ENCODE data around the gene LFNG.

- TF ChIP-seq CTCF (IDR thresholded peaks at IDR 0.05) (no peak), POLR2A (IDR thresholded peaks at IDR 0.05) (no peak), POLR2AphosphoS5 (IDR thresholded peaks at IDR 0.05) (no peak)
These were observed 35.1 kb downstream of the LFNG start for GRCh38 chr7:2554661-2555111.

All from upper lobe of left lung (tissue), 4 donors.